Chondrocyte (in vitro differentiated cells): ENCODE measurements around the gene ELMO1. TPM values are rescaled to one million over a fixed set of nuclear protein-coding genes. Genes with fewer than 3 reads are reported as not detected.

Experiments used
- DNase-seq: peaks from one replicate; pipeline ENCODE4 v3.0.0; 2021; ENCODE audit warnings: mixed read lengths, low spot score
- H3K27ac Mint-ChIP-seq: one replicate; pipeline ENCODE4 v1.8.0; 2021; ENCODE audit warnings: mild to moderate bottlenecking, moderate library complexity, mixed read lengths; ENCODE audit not compliant: unreplicated experiment
- H3K27me3 Mint-ChIP-seq: 2 replicates; pipeline ENCODE4 v1.8.0; 2021; ENCODE audit warnings: low read depth, mixed read lengths
- H3K36me3 Mint-ChIP-seq: 2 replicates; pipeline ENCODE4 v1.8.0; 2021; ENCODE audit warnings: low read depth, mixed read lengths
- H3K4me1 Mint-ChIP-seq: 2 replicates; pipeline ENCODE4 v1.8.0; 2021; ENCODE audit warnings: low read depth, mild to moderate bottlenecking, mixed read lengths
- H3K4me3 Mint-ChIP-seq: one replicate; pipeline ENCODE4 v1.8.0; 2021; ENCODE audit warnings: mild to moderate bottlenecking, moderate library complexity, mixed read lengths; ENCODE audit not compliant: unreplicated experiment
- H3K9me3 Mint-ChIP-seq: 2 replicates; pipeline ENCODE4 v1.8.0; 2021; ENCODE audit warnings: low read depth, mixed read lengths
- CTCF ChIP-seq: fragments of 200-600 bp; sonication (generic); IDR thresholded peaks from 2 replicates; pipeline ENCODE4 v1.5.0; 2021; ENCODE audit warnings: antibody characterized with exemption, mild to moderate bottlenecking, moderate library complexity
- total RNA-seq: library from RNA; stranded (reverse); gene quantifications from 3 replicates; pipeline ENCODE4 v1.2.1, GENCODE V29; 2021

Gene ELMO1
- total RNA-seq, 1 donor from 2014 or later: 0.42 TPM

DNA sequence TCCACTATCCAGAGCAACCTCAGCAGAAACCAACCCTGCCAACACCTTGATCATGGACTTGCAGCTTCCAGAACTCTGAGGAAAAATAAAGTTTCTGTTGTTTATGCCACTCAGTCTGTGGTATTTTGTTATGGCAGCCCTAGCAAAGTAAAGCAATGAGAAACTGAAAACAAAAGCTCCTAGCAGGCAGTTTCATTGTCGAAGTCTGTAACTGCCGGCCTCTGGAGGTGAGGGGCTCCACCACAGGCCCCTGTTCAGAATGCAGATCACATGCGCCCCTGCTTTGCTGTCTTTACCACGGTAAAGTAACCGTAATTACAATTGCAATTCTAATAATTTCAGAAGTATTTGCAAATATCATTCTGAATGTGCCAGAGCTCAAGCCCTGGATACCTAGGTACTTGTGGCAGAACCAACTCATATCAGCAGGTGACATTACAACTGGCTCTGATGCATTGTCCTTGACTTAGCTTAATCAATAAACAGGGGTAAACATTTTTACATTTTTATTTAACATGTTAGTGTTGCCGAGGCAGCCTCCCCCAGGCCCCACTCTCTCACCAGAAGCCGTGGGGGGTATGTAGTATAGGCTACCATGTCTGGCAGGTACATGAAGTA is 193.2 kb downstream of the ELMO1 start:
- peaks cover 11% of the 10 kb centered on the region for H3K27me3 Mint-ChIP-seq
- H3K4me1 Mint-ChIP-seq: no peaks in the 10 kb centered on the region
- no peak overlapping the region for H3K4me3 Mint-ChIP-seq
- no peaks in the 10 kb centered on the region for H3K36me3 Mint-ChIP-seq
- no peak overlapping the region for H3K27ac Mint-ChIP-seq
- no peak for TF ChIP-seq CTCF
- no peak for DNase-seq
- H3K9me3 Mint-ChIP-seq: no peaks in the 10 kb centered on the region

- Mint-ChIP-seq H3K4me1 (peaks cover 3% of the 10 kb centered on the region), H3K27me3 (peaks cover 5% of the 10 kb centered on the region), H3K9me3 (no peaks in the 10 kb centered on the region), H3K4me3 (no peak overlapping the region), H3K27ac (no peak overlapping the region), H3K36me3 (no peaks in the 10 kb centered on the region)
- DNase-seq: no peak
- no peak for TF ChIP-seq CTCF
These were observed 197.4 kb downstream of the ELMO1 start for GRCh38 chr7:37251222-37251621.

- Mint-ChIP-seq H3K4me1 (peaks cover 3% of the 10 kb centered on the region), H3K4me3 (no peak overlapping the region), H3K9me3 (no peaks in the 10 kb centered on the region), H3K27me3 (peaks cover 7% of the 10 kb centered on the region), H3K27ac (no peak overlapping the region), H3K36me3 (no peaks in the 10 kb centered on the region)
- no peak for DNase-seq
- no peak for TF ChIP-seq CTCF
These were observed 199.4 kb downstream of the ELMO1 start for GRCh38 chr7:37249240-37249639.

DNA sequence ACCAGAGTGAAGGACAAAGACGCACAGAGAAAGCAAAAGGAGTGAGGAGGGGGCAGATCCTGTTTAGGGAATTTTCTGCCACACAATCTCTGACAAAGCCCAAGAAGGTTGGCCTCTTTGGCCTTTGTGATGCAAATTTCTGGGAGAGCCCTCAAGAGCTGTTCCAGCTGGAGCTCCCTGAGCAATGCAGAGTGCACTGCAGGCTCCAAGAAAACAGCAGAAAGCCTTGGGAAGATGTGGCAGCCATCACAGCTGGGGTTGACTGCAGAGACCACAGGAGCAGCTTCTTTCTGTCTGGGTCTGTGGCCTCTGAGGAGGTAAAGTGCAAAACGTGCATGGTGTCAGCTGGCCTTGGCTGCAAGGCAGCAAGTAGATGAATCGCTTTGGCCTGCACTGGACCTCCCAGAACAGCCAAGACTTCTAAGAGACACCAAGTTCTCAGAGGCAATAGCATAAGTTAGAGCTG is 200.2 kb downstream of the ELMO1 start:
- H3K27ac Mint-ChIP-seq: no peak overlapping the region

GRCh38 chr7:37247861-37248260 is 200.8 kb downstream of the ELMO1 start:
- DNase-seq: no peak
- H3K9me3 Mint-ChIP-seq: no peaks in the 10 kb centered on the region
- H3K27ac Mint-ChIP-seq: no peak overlapping the region
- peaks cover 3% of the 10 kb centered on the region for H3K4me1 Mint-ChIP-seq
- no peaks in the 10 kb centered on the region for H3K36me3 Mint-ChIP-seq
- H3K4me3 Mint-ChIP-seq: no peak overlapping the region
- peaks cover 9% of the 10 kb centered on the region for H3K27me3 Mint-ChIP-seq
- no peak for TF ChIP-seq CTCF

More for the DNA sequence above, 200.2 kb downstream of the ELMO1 start:
- no peak for TF ChIP-seq CTCF
- Mint-ChIP-seq H3K9me3 (no peaks in the 10 kb centered on the region), H3K4me1 (peaks cover 3% of the 10 kb centered on the region), H3K27me3 (peaks cover 9% of the 10 kb centered on the region), H3K36me3 (no peaks in the 10 kb centered on the region), H3K4me3 (no peak overlapping the region)
- DNase-seq: no peak
